SIG-M5 treated with dmso at 0.1 percent for 504 hours (cell line): ENCODE results near the gene MAGI1.
"Not testable (repeated sequence)": the region's sequence is repeated elsewhere in the genome, so short reads cannot be mapped to it uniquely, and the experiment has no call there.

ENCODE experiments used
- DNase-seq: peaks from one replicate; lab custom pipeline; 2025; ENCODE audit not compliant: unreplicated experiment; lab: John Stamatoyannopoulos, UW

MAGI1 gene

GRCh38 chr3:65548848-65549625, 489.7 kb downstream of the MAGI1 start:
- no peak for DNase-seq

- no peak for DNase-seq
Observed at GRCh38 chr3:65545429-65545828, 493.3 kb downstream of the MAGI1 start.

DNA sequence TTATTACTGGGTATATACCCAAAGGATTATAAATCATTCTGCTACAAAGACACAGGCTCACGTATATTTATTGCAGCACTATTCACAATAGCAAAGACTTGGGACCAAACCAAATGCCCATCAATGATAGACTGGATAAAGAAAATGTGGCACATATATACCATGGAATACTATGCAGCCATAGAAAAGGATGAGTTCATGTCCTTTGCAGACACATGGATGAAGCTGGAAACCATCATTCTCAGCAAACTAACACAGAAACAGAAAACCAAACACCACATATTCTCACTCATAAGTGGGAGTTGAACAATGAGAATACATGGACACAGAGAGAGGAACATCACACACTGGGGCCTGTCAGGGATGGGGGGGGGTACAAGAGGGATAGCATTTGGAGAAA, 495.3 kb downstream of the MAGI1 start:
- not testable (repeated sequence) for DNase-seq

GRCh38 chr3:65540666-65541065, 498.1 kb downstream of the MAGI1 start:
- no peak for DNase-seq

DNA sequence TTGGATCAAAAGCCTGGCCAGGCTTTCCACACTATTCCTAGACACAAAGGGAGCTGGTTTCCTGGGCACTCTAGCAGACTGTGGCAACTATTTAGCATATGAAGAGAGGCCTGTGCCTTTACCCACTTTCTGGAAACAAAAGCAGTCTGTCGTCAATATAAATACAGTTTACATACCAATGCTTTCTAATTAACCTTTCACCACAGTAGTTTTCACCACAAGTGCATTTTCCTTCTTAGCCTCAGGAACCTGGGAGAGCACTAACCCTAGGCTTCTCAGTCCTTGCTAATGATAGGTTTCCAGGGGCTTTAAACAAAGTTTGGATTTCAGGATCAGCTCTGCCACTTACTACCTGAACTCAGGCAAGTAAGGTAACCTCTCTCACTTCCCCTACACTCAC, 499.1 kb downstream of the MAGI1 start:
- no peak for DNase-seq

GRCh38 chr3:65538101-65538500, 500.6 kb downstream of the MAGI1 start:
- no peak for DNase-seq

- no peak for DNase-seq
Observed at GRCh38 chr3:65537109-65537508, 501.6 kb downstream of the MAGI1 start.

DNA sequence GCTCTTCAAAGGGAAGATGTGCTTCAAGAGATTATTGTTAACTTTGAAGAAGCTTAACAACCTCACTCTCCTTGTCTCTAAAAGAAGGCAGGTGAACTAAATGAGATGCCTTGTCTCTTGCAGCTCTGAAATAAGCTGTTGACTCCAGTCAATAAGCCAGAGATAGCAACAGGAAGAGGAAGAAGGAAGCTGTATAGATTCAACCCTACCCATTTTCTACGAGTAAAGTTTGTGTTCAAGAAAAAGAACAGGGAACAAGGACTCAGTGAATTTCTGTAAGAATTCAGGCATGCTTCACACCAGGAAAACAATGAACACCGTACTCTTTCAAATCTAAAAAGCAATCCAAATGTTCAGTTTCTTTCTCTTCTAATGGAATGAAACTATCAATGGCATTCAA, 503.5 kb downstream of the MAGI1 start:
- DNase-seq, result no peak

DNA sequence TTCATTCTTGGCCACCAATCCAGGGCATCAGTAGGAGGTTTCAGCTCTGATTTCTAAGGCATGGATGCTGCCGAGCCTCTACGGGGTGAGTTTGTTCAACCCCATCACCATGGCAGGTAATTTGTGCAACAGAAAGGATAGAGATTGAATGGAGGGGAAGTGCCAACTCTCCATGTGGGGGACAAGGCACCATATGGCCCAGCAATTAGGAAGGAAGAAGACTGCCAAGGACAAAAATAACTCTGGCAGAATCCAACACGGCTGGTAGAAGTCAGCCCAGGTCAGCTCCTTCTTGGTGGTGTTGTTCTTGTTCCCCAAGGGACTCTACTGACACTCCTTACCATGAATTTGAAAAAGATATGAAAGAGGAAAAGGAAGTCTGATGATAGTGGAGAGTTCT, 503.9 kb downstream of the MAGI1 start:
- no peak for DNase-seq

DNA sequence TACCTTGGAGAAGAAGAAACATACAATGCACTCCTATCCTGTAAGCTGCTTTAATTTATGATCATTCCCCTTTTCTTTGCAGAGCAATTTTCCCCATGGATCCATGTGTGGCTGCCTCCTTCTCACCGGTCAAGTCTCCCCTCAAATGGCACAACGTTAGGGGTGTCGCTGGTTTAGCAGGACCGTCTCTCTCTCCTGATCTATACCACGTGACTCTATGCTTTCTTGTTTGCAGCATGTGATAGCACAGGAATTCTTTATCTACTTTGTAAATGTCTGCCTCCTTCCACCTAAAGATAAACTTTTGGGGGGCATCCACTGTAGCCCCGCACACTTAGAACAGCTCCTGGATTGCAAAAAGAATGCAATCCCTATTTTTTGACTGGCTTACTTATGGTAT, 506.0 kb downstream of the MAGI1 start:
- DNase-seq, result no peak

DNA sequence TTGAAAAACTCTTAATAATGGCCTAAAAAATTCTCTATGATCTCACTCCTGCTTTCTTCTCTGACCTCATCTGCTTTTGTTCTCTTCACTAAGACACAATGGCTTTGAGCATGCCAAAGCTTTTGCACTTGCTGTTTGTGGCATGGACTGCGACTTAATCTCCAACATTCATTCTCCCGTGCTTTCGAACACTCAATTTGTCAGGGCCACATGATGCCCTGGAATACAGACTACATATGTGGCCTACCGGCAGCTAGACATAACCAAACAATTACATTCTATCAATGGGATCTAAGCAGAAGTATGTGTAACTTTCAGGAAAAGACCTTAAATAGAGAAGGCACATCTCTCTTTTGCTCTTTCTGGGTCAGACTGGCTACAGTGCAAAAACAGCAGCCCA, 506.5 kb downstream of the MAGI1 start:
- DNase-seq, result no peak

GRCh38 chr3:65531499-65531898, 507.2 kb downstream of the MAGI1 start:
- DNase-seq, result no peak

DNA sequence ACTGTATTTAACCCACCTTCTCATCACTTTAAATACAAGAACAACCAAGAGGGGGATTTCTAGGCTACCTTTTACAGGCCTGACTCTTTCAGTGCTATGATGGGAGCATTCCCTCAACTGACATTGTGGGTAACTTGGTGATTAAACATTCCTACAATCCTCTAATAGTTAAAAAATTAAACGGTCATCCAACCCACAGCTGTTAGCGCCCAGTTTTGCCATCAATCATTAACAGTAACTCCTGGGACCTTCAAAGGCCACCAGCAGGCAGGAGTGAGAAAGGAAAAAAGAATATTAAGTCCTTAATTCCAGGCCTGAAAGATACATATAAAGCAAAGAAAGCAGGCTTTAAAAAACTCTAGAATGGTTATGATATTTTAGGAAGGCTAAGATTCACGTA, 512.1 kb downstream of the MAGI1 start:
- no peak for DNase-seq

- no peak for DNase-seq
Observed at GRCh38 chr3:65524584-65524983, 514.1 kb downstream of the MAGI1 start.

DNA sequence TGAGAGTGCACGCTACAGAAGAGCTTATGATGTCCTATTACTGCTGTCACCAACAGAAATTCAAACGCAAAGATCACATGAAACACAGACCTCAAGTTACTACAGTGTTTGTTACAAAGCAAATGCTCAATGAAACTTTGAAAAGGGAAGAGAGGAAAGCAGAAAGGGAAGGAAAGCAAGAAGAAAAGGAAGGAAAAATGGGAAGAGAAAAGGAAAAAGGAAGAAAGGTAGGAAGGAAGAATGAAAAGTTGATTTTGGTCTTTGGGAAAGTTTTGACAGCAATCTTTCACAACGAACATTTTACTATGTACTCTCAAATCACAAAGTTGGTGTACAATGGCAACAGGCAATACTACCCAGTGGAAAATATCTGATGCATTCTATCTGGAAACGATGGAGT, 514.8 kb downstream of the MAGI1 start:
- DNase-seq, result no peak

GRCh38 chr3:65521032-65521431, 517.7 kb downstream of the MAGI1 start:
- no peak for DNase-seq

- DNase-seq, result no peak
Observed at GRCh38 chr3:65516998-65517397, 521.7 kb downstream of the MAGI1 start.

DNA sequence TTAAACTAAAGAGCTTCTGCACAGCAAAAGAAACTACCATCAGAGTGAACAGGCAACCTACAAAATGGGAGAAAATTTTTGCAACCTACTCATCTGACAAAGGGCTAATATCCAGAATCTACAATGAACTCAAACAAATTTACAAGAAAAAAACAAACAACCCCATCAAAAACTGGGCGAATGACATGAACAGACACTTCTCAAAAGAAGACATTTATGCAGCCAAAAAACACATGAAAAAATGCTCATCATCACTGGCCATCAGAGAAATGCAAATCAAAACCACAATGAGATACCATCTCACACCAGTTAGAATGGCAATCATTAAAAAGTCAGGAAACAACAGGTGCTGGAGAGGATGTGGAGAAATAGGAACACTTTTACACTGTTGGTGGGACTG, 524.4 kb downstream of the MAGI1 start:
- DNase-seq, result not testable (repeated sequence)

DNA sequence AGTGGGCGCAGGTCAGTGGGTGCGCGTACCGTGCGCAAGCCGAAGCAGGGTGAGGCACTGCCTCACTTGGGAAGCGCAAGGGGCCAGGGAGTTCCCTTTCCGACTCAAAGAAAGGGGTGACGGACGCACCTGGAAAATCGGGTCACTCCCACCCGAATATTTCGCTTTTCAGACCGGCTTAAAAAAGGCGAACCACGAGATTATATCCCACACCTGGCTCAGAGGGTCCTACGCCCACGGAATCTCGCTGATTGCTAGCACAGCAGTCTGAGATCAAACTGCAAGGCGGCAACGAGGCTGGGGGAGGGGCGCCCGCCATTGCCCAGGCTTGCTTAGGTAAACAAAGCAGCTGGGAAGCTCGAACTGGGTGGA, 529.3 kb downstream of the MAGI1 start:
- DNase-seq, result not testable (repeated sequence)

- no peak for DNase-seq
Observed at GRCh38 chr3:65508750-65509422, 529.8 kb downstream of the MAGI1 start.

GRCh38 chr3:65507437-65507836, 531.3 kb downstream of the MAGI1 start:
- no peak for DNase-seq

- peak; percentile 17 for DNase-seq
Observed at GRCh38 chr3:65503776-65504175, 534.9 kb downstream of the MAGI1 start.

- no peak for DNase-seq
Observed at GRCh38 chr3:65502526-65502925, 536.2 kb downstream of the MAGI1 start.
